ENCODE measurements around the gene FAM20B. TPM values are rescaled to one million over a fixed set of nuclear protein-coding genes. Genes with fewer than 3 reads are reported as not detected.

FAM20B gene
- total RNA-seq, 2 donors from 2014 or later, result 30.3 to 33.6 TPM

DNA sequence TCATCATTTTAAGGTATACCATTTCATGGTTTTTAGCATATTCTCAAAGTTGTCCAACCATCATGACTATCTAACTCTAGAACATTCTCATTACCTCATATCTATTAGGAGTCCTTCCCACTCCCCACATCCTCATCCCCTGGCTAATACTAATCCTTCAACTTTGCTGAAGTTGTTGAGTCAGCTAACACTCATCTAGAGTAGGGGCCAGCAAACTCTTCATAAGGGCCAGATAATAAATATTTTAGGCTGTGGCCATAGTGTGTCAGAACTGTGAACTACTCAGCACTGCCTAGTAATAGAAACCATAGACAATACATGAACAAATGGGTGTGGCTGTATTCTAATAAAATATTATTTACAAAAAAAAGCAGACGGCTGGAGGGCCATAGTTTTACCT, 99.2 kb downstream of the FAM20B start:
- Mint-ChIP-seq H3K27me3 (ENCODE audit: low read depth) (no peaks in the 10 kb centered on the region), H3K9me3 (no peaks in the 10 kb centered on the region), H3K36me3 (ENCODE audit: insufficient read depth in 2 of 2) (peaks cover 1 to 2% of the 10 kb centered on the region in 2 donors), H3K27ac (no peak overlapping the region), H3K4me1 (ENCODE audit: low read depth) (peaks cover 19% of the 10 kb centered on the region), H3K4me3 (no peak overlapping the region)
- ATAC-seq (replicated peaks in 1 of 2) (no peak), DNase-seq (no peak)

Other genes starting within 250 kb of the FAM20B start
- not detected for gene ANGPTL1, start 154.8 kb upstream of the FAM20B start, total RNA-seq
- 10 to 100 TPM; 34.0 to 38.9 TPM for gene TOR3A, start 56.2 kb downstream of the FAM20B start, total RNA-seq
- gene ABL2, start 203.8 kb downstream of the FAM20B start, total RNA-seq, result 10 to 100 TPM; 11.9 to 12.2 TPM

Measured in activated T-cell treated with anti-CD3 and anti-CD28 coated beads, Interleukin-2, amount 50 U/mL, for 72 hours (primary cell).